ENCODE results near the gene CXCL13. TPM values are rescaled to one million over a fixed set of nuclear protein-coding genes. Genes with fewer than 3 reads are reported as not detected.
"Not testable (repeated sequence)": the region's sequence is repeated elsewhere in the genome, so short reads cannot be mapped to it uniquely, and the experiment has no call there.

Gene CXCL13
- polyA plus RNA-seq (ENCODE audit: low read depth in 6 of 6), result not detected

- ATAC-seq (ENCODE audit: low read depth in 2 of 2) (no peak), DNase-seq (no peak)
- Mint-ChIP-seq H3K27ac (peak within 1 kb of the TSS in 3 of 6 donors; percentile 32 to 80 (median 61)), H3K4me1 (no peaks in the 10 kb centered on the region), H3K36me3 (no peaks in the 10 kb centered on the region), H3K9me3 (no peaks in the 10 kb centered on the region), H3K27me3 (peaks cover 0 to 5% (median 3%) of the 10 kb centered on the region in 3 donors), H3K4me3 (no peak within 1 kb of the TSS)
Measured at GRCh38 chr4:77605210-77605902, at the start of gene CXCL13. CXCL13 (plus strand) TSS chr4:77605820; CDS start chr4:77605866, 46 bp downstream.

- H3K27me3 Mint-ChIP-seq, result no peaks in the 10 kb centered on the region
- no peak for DNase-seq
- no peaks in the 10 kb centered on the region for H3K4me1 Mint-ChIP-seq
- peaks cover 0 to 13% (median 8%) of the 10 kb centered on the region in 7 donors for H3K9me3 Mint-ChIP-seq
- H3K36me3 Mint-ChIP-seq, result no peaks in the 10 kb centered on the region
- H3K4me3 Mint-ChIP-seq, result no peak overlapping the region
- H3K27ac Mint-ChIP-seq, result no peak overlapping the region
- no peak for ATAC-seq (ENCODE audit: low read depth in 2 of 2)
Measured at GRCh38 chr4:77560170-77560569, 45.5 kb upstream of the CXCL13 start.

GRCh38 chr4:77561720-77562119 lies 43.9 kb upstream of the CXCL13 start:
- ATAC-seq (ENCODE audit: low read depth in 2 of 2); DNase-seq; H3K4me3 Mint-ChIP-seq; H3K36me3 Mint-ChIP-seq; H3K9me3 Mint-ChIP-seq; H3K27ac Mint-ChIP-seq; H3K27me3 Mint-ChIP-seq; H3K4me1 Mint-ChIP-seq: not testable (repeated sequence)

GRCh38 chr4:77564231-77564630 lies 41.4 kb upstream of the CXCL13 start:
- ATAC-seq (ENCODE audit: low read depth in 2 of 2) (no peak), DNase-seq (no peak)
- no peaks in the 10 kb centered on the region for H3K4me1 Mint-ChIP-seq
- no peak overlapping the region for H3K27ac Mint-ChIP-seq
- H3K9me3 Mint-ChIP-seq, result peaks cover 1 to 10% (median 3%) of the 10 kb centered on the region in 7 donors
- peaks cover 0 to 20% of the 10 kb centered on the region in 2 donors for H3K36me3 Mint-ChIP-seq
- H3K4me3 Mint-ChIP-seq, result no peak overlapping the region
- H3K27me3 Mint-ChIP-seq, result peaks cover 0 to 18% (median 15%) of the 10 kb centered on the region in 3 donors

- ATAC-seq (ENCODE audit: low read depth in 2 of 2), result no peak
- no peak for DNase-seq
- H3K27ac Mint-ChIP-seq, result no peak overlapping the region
- no peak overlapping the region for H3K4me3 Mint-ChIP-seq
- peaks cover 4 to 27% of the 10 kb centered on the region in 2 donors for H3K36me3 Mint-ChIP-seq
- H3K27me3 Mint-ChIP-seq, result peaks cover 3 to 20% (median 18%) of the 10 kb centered on the region in 3 donors
- peaks cover 5 to 22% (median 12%) of the 10 kb centered on the region in 7 donors for H3K9me3 Mint-ChIP-seq
- no peaks in the 10 kb centered on the region for H3K4me1 Mint-ChIP-seq
Measured at GRCh38 chr4:77566148-77566547, 39.5 kb upstream of the CXCL13 start.

- H3K4me3 Mint-ChIP-seq, result no peak overlapping the region
- DNase-seq (no peak), ATAC-seq (ENCODE audit: low read depth in 2 of 2) (no peak)
- peaks cover 4 to 27% of the 10 kb centered on the region in 2 donors for H3K36me3 Mint-ChIP-seq
- H3K4me1 Mint-ChIP-seq, result no peaks in the 10 kb centered on the region
- no peak overlapping the region for H3K27ac Mint-ChIP-seq
- H3K9me3 Mint-ChIP-seq, result peaks cover 5 to 29% (median 20%) of the 10 kb centered on the region in 7 donors
- peaks cover 3 to 20% (median 18%) of the 10 kb centered on the region in 3 donors for H3K27me3 Mint-ChIP-seq
Measured at GRCh38 chr4:77567549-77567948, 38.1 kb upstream of the CXCL13 start.

- not testable (repeated sequence) for H3K4me3 Mint-ChIP-seq; DNase-seq; H3K27ac Mint-ChIP-seq; ATAC-seq (ENCODE audit: low read depth in 2 of 2); H3K4me1 Mint-ChIP-seq
- Mint-ChIP-seq H3K9me3 (peaks cover 5 to 33% (median 23%) of the 10 kb centered on the region in 7 donors), H3K27me3 (peaks cover 3 to 20% (median 18%) of the 10 kb centered on the region in 3 donors), H3K36me3 (peaks cover 4 to 27% of the 10 kb centered on the region in 2 donors)
Measured at GRCh38 chr4:77570508-77571214, 35.0 kb upstream of the CXCL13 start.

GRCh38 chr4:77576351-77576750 lies 29.3 kb upstream of the CXCL13 start:
- Mint-ChIP-seq H3K4me1 (no peaks in the 10 kb centered on the region), H3K4me3 (no peak overlapping the region), H3K9me3 (peaks cover 0 to 14% (median 6%) of the 10 kb centered on the region in 7 donors), H3K27me3 (peaks cover 0 to 5% (median 2%) of the 10 kb centered on the region in 3 donors), H3K27ac (no peak overlapping the region), H3K36me3 (no peaks in the 10 kb centered on the region)
- ATAC-seq (ENCODE audit: low read depth in 2 of 2) (no peak), DNase-seq (no peak)

- DNase-seq, result no peak
- no peak overlapping the region for H3K27ac Mint-ChIP-seq
- H3K9me3 Mint-ChIP-seq, result peaks cover 0 to 2% (median 0%) of the 10 kb centered on the region in 7 donors
- no peaks in the 10 kb centered on the region for H3K4me1 Mint-ChIP-seq
- ATAC-seq (ENCODE audit: low read depth in 2 of 2), result no peak
- H3K4me3 Mint-ChIP-seq, result no peak overlapping the region
- no peaks in the 10 kb centered on the region for H3K36me3 Mint-ChIP-seq
- H3K27me3 Mint-ChIP-seq, result peaks cover 5 to 16% (median 7%) of the 10 kb centered on the region in 3 donors
Measured at GRCh38 chr4:77578145-77578544, 27.5 kb upstream of the CXCL13 start.

- DNase-seq (no peak), ATAC-seq (ENCODE audit: low read depth in 2 of 2) (no peak)
- no peaks in the 10 kb centered on the region for H3K9me3 Mint-ChIP-seq
- H3K36me3 Mint-ChIP-seq, result no peaks in the 10 kb centered on the region
- no peak overlapping the region for H3K4me3 Mint-ChIP-seq
- H3K4me1 Mint-ChIP-seq, result no peaks in the 10 kb centered on the region
- no peak overlapping the region for H3K27ac Mint-ChIP-seq
- H3K27me3 Mint-ChIP-seq, result peaks cover 5 to 16% (median 7%) of the 10 kb centered on the region in 3 donors
Measured at GRCh38 chr4:77579406-77580076, 26.1 kb upstream of the CXCL13 start.

- H3K4me3 Mint-ChIP-seq, result no peak overlapping the region
- H3K27me3 Mint-ChIP-seq, result peaks cover 5 to 16% (median 7%) of the 10 kb centered on the region in 3 donors
- DNase-seq (no peak), ATAC-seq (ENCODE audit: low read depth in 2 of 2) (no peak)
- H3K4me1 Mint-ChIP-seq, result peaks cover 4 to 5% (median 5%) of the 10 kb centered on the region in 3 donors
- no peaks in the 10 kb centered on the region for H3K36me3 Mint-ChIP-seq
- no peaks in the 10 kb centered on the region for H3K9me3 Mint-ChIP-seq
- H3K27ac Mint-ChIP-seq, result no peak overlapping the region
Measured at GRCh38 chr4:77581724-77582123, 23.9 kb upstream of the CXCL13 start.

- H3K9me3 Mint-ChIP-seq, result no peaks in the 10 kb centered on the region
Measured at GRCh38 chr4:77582156-77582555, 23.5 kb upstream of the CXCL13 start.

GRCh38 chr4:77582711-77583110 lies 22.9 kb upstream of the CXCL13 start:
- no peaks in the 10 kb centered on the region for H3K36me3 Mint-ChIP-seq
- ATAC-seq (ENCODE audit: low read depth in 2 of 2) (no peak), DNase-seq (no peak)
- H3K4me3 Mint-ChIP-seq, result no peak overlapping the region
- peaks cover 5 to 16% (median 7%) of the 10 kb centered on the region in 3 donors for H3K27me3 Mint-ChIP-seq
- H3K4me1 Mint-ChIP-seq, result peaks cover 11 to 15% (median 13%) of the 10 kb centered on the region in 3 donors
- H3K27ac Mint-ChIP-seq, result no peak overlapping the region
- no peaks in the 10 kb centered on the region for H3K9me3 Mint-ChIP-seq

More at GRCh38 chr4:77582156-77582555, 23.5 kb upstream of the CXCL13 start:
- DNase-seq, result no peak
- H3K27me3 Mint-ChIP-seq, result peaks cover 5 to 16% (median 7%) of the 10 kb centered on the region in 3 donors
- no peak for ATAC-seq (ENCODE audit: low read depth in 2 of 2)
- no peaks in the 10 kb centered on the region for H3K36me3 Mint-ChIP-seq
- peaks cover 9 to 10% (median 10%) of the 10 kb centered on the region in 3 donors for H3K4me1 Mint-ChIP-seq
- no peak overlapping the region for H3K27ac Mint-ChIP-seq
- H3K4me3 Mint-ChIP-seq, result no peak overlapping the region

Measured in naive B cell (primary cell).